Astrocyte (in vitro differentiated cells and primary cell): Measurements from ENCODE around the gene ZNF689. TPM values are rescaled to one million over a fixed set of nuclear protein-coding genes. Genes with fewer than 3 reads are reported as not detected.

ENCODE experiments used
- DNase-seq: peaks from one replicate; pipeline ENCODE4 v3.0.0-alpha.2; 2010; ENCODE audit warnings: low read depth
- FAIRE-seq: peaks from 2 replicates; lab custom pipeline; 2011; peaks lifted over from hg19 to GRCh38; lab: Jason Lieb, UNC
- H2AFZ ChIP-seq: 2 replicates; pipeline ENCODE4 v1.6.0; 2012; ENCODE audit warnings: low read depth, low read length, inconsistent platforms
- H3K27ac ChIP-seq: 2 replicates; pipeline ENCODE4 v1.5.1; 2011; ENCODE audit warnings: low read depth, low read length, inconsistent platforms
- H3K27me3 ChIP-seq: 2 replicates; pipeline ENCODE4 v1.6.0; 2011; ENCODE audit warnings: low read length, inconsistent platforms; ENCODE audit not compliant: insufficient read depth
- H3K36me3 ChIP-seq: 2 replicates; pipeline ENCODE4 v1.5.1; 2011; ENCODE audit warnings: low read length, inconsistent platforms; ENCODE audit not compliant: insufficient read depth
- H3K4me1 ChIP-seq: 2 replicates; pipeline ENCODE4 v1.5.1; 2011; ENCODE audit warnings: low read length, inconsistent platforms; ENCODE audit not compliant: insufficient read depth
- H3K4me2 ChIP-seq: 2 replicates; pipeline ENCODE4 v1.6.0; 2012; ENCODE audit warnings: low read length, inconsistent platforms
- H3K4me3 ChIP-seq: 2 replicates; pipeline ENCODE4 v1.5.1; 2011; ENCODE audit warnings: low read depth, mild to moderate bottlenecking, low read length, inconsistent platforms; ENCODE audit not compliant: insufficient read depth
- H3K79me2 ChIP-seq: 2 replicates; pipeline ENCODE4 v1.6.0; 2012; ENCODE audit warnings: mild to moderate bottlenecking, low read length, inconsistent platforms; ENCODE audit not compliant: insufficient read depth
- H3K9ac ChIP-seq: 2 replicates; pipeline ENCODE4 v1.6.0; 2012; ENCODE audit warnings: mild to moderate bottlenecking, low read length, inconsistent platforms
- H3K9me3 ChIP-seq: 2 replicates; pipeline ENCODE4 v1.5.1; 2012; ENCODE audit warnings: low read depth, mild to moderate bottlenecking, low read length, inconsistent platforms; ENCODE audit not compliant: insufficient read depth
- H4K20me1 ChIP-seq: 2 replicates; pipeline ENCODE4 v1.6.0; 2012; ENCODE audit warnings: low read length, inconsistent platforms; ENCODE audit not compliant: insufficient read depth
- H3K27ac Mint-ChIP-seq: one replicate; pipeline ENCODE4 v1.8.0; 2021; ENCODE audit warnings: mild to moderate bottlenecking, mixed read lengths; ENCODE audit not compliant: unreplicated experiment
- H3K27me3 Mint-ChIP-seq: one replicate; pipeline ENCODE4 v1.8.0; 2021; ENCODE audit warnings: low read depth, mixed read lengths; ENCODE audit not compliant: unreplicated experiment
- H3K36me3 Mint-ChIP-seq: one replicate; pipeline ENCODE4 v1.8.0; 2021; ENCODE audit warnings: low read depth, mixed read lengths; ENCODE audit not compliant: unreplicated experiment
- H3K4me1 Mint-ChIP-seq: one replicate; pipeline ENCODE4 v1.8.0; 2021; ENCODE audit warnings: low read depth, mixed read lengths; ENCODE audit not compliant: unreplicated experiment
- H3K4me3 Mint-ChIP-seq: one replicate; pipeline ENCODE4 v1.8.0; 2021; ENCODE audit warnings: mild to moderate bottlenecking, moderate library complexity, mixed read lengths; ENCODE audit not compliant: unreplicated experiment
- H3K9me3 Mint-ChIP-seq: one replicate; pipeline ENCODE4 v1.8.0; 2021; ENCODE audit warnings: mild to moderate bottlenecking, mixed read lengths; ENCODE audit not compliant: unreplicated experiment
- CTCF ChIP-seq: IDR thresholded peaks from 2 replicates; pipeline ENCODE4 v1.5.1; 2011; ENCODE audit warnings: low read depth, mild to moderate bottlenecking, inconsistent platforms, low read length, moderate library complexity; ENCODE audit not compliant: insufficient read depth
- EZH2 ChIP-seq: IDR thresholded peaks from 2 replicates; pipeline ENCODE4 v1.6.1; 2012; ENCODE audit warnings: mild to moderate bottlenecking, low read length, inconsistent platforms; ENCODE audit not compliant: insufficient read depth
- total RNA-seq: library from RNA; stranded (reverse); gene quantifications from 2 replicates; pipeline ENCODE4 v1.2.1, GENCODE V29; 2021

Gene ZNF689
- total RNA-seq, 1 donor from 2014 or later: 7.5 TPM

- H3K27ac Mint-ChIP-seq: no peak overlapping the region
- H3K36me3 ChIP-seq: no peaks in the 10 kb centered on the region
- no peaks in the 10 kb centered on the region for H3K4me1 Mint-ChIP-seq
- H3K4me3 Mint-ChIP-seq: no peak overlapping the region
- no peak overlapping the region for H3K4me3 ChIP-seq
- H3K36me3 Mint-ChIP-seq: no peaks in the 10 kb centered on the region
- H2AFZ ChIP-seq: no peak overlapping the region
- no peak for FAIRE-seq
- peaks cover 7% of the 10 kb centered on the region for H3K9me3 Mint-ChIP-seq
- H3K27me3 ChIP-seq: no peaks in the 10 kb centered on the region
- peaks cover 14% of the 10 kb centered on the region for H3K27me3 Mint-ChIP-seq
- H3K4me1 ChIP-seq: no peaks in the 10 kb centered on the region
- H3K9ac ChIP-seq: no peak overlapping the region
- H4K20me1 ChIP-seq: no peaks in the 10 kb centered on the region
- H3K9me3 ChIP-seq: no peaks in the 10 kb centered on the region
- no peaks in the 10 kb centered on the region for H3K79me2 ChIP-seq
- no peak for DNase-seq
- no peak overlapping the region for H3K4me2 ChIP-seq
- H3K27ac ChIP-seq: no peak overlapping the region
- TF ChIP-seq CTCF (no peak), EZH2 (no peak)
These were observed 13.5 kb upstream of the ZNF689 start for GRCh38 chr16:30623536-30624283.

- no peak for FAIRE-seq
- no peaks in the 10 kb centered on the region for H3K4me1 ChIP-seq
- Mint-ChIP-seq H3K36me3 (no peaks in the 10 kb centered on the region), H3K4me1 (no peaks in the 10 kb centered on the region), H3K9me3 (peaks cover 7% of the 10 kb centered on the region), H3K27ac (no peak overlapping the region), H3K27me3 (peaks cover 14% of the 10 kb centered on the region), H3K4me3 (no peak overlapping the region)
- H3K27ac ChIP-seq: no peak overlapping the region
- no peak overlapping the region for H3K4me2 ChIP-seq
- no peaks in the 10 kb centered on the region for H3K27me3 ChIP-seq
- no peaks in the 10 kb centered on the region for H3K36me3 ChIP-seq
- H2AFZ ChIP-seq: no peak overlapping the region
- TF ChIP-seq CTCF (no peak), EZH2 (no peak)
- DNase-seq: no peak
- H3K4me3 ChIP-seq: no peak overlapping the region
- no peaks in the 10 kb centered on the region for H3K9me3 ChIP-seq
- no peaks in the 10 kb centered on the region for H4K20me1 ChIP-seq
- no peaks in the 10 kb centered on the region for H3K79me2 ChIP-seq
- H3K9ac ChIP-seq: no peak overlapping the region
These were observed 12.4 kb upstream of the ZNF689 start for GRCh38 chr16:30622455-30623032.

GRCh38 chr16:30621765-30622164 is 11.6 kb upstream of the ZNF689 start:
- no peak overlapping the region for H3K27ac ChIP-seq
- H4K20me1 ChIP-seq: no peaks in the 10 kb centered on the region
- H3K4me3 Mint-ChIP-seq: no peak overlapping the region
- H3K36me3 ChIP-seq: no peaks in the 10 kb centered on the region
- no peaks in the 10 kb centered on the region for H3K9me3 ChIP-seq
- H3K4me2 ChIP-seq: no peak overlapping the region
- no peaks in the 10 kb centered on the region for H3K4me1 ChIP-seq
- H3K4me1 Mint-ChIP-seq: no peaks in the 10 kb centered on the region
- H3K9ac ChIP-seq: no peak overlapping the region
- no peak overlapping the region for H3K27ac Mint-ChIP-seq
- no peak overlapping the region for H3K4me3 ChIP-seq
- no peak overlapping the region for H2AFZ ChIP-seq
- peaks cover 14% of the 10 kb centered on the region for H3K27me3 Mint-ChIP-seq
- H3K79me2 ChIP-seq: no peaks in the 10 kb centered on the region
- TF ChIP-seq CTCF: no peak
- FAIRE-seq: no peak
- H3K27me3 ChIP-seq: no peaks in the 10 kb centered on the region
- H3K9me3 Mint-ChIP-seq: peaks cover 7% of the 10 kb centered on the region
- no peaks in the 10 kb centered on the region for H3K36me3 Mint-ChIP-seq
- peak; percentile 48 for DNase-seq
